ENCODE data around the gene CACNA1S.

CACNA1S gene

DNA sequence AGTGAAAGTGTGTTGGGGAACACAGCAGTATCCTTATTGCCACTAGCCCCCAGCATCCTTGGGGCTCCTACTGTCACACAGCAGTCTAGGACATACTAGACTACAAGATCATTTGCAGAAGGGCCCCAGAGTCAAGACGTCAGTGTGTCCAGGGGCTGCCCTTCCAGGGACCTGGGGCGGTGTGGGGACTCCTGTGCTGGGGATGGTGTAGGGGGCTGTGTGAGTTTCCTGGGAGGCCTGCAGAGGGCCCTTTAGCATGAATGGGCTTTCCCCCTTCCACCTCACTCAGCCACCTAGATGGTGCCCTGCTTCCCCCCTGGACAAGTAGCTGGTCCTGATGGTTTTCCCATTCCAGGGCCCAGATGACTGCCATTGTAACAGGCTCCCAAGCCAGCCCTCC, 71.2 kb downstream of the CACNA1S start:
- no peak overlapping the region for H3K27ac ChIP-seq
- H3K9me3 ChIP-seq (ENCODE audit: severe bottlenecking), result no peaks in the 10 kb centered on the region
- H3K27me3 ChIP-seq (ENCODE audit: insufficient read depth, low read depth, severe bottlenecking), result no peaks in the 10 kb centered on the region
- H3K4me3 ChIP-seq (ENCODE audit: low read depth, low read length), result no peak overlapping the region
- 0 out of 2 replicates have a peak, but pooled peaks have one; percentile 18 for TF ChIP-seq CTCF (IDR thresholded peaks at IDR 0.05; ENCODE audit: low read depth, low read length)
- H3K36me3 ChIP-seq, result no peaks in the 10 kb centered on the region
- no peak for DNase-seq

GRCh38 chr1:201039876-201040275, 72.3 kb downstream of the CACNA1S start:
- Histone ChIP-seq H3K27ac (no peak overlapping the region), H3K9me3 (ENCODE audit: severe bottlenecking) (no peaks in the 10 kb centered on the region), H3K4me3 (ENCODE audit: low read depth, low read length) (no peak overlapping the region), H3K27me3 (ENCODE audit: insufficient read depth, low read depth, severe bottlenecking) (no peaks in the 10 kb centered on the region), H3K36me3 (no peaks in the 10 kb centered on the region)
- no peak for DNase-seq
- no peak for TF ChIP-seq CTCF (IDR thresholded peaks at IDR 0.05; ENCODE audit: low read depth, low read length)

- Histone ChIP-seq H3K27ac (no peak overlapping the region), H3K4me3 (ENCODE audit: low read depth, low read length) (no peak overlapping the region), H3K27me3 (ENCODE audit: insufficient read depth, low read depth, severe bottlenecking) (no peaks in the 10 kb centered on the region), H3K9me3 (ENCODE audit: severe bottlenecking) (no peaks in the 10 kb centered on the region), H3K36me3 (no peaks in the 10 kb centered on the region)
- DNase-seq, result no peak
- no peak for TF ChIP-seq CTCF (IDR thresholded peaks at IDR 0.05; ENCODE audit: low read depth, low read length)
These were observed 72.8 kb downstream of the CACNA1S start for GRCh38 chr1:201039418-201039817.

- TF ChIP-seq CTCF (IDR thresholded peaks at IDR 0.05; ENCODE audit: low read depth, low read length), result no peak
- Histone ChIP-seq H3K27ac (no peak overlapping the region), H3K36me3 (no peaks in the 10 kb centered on the region), H3K4me3 (ENCODE audit: low read depth, low read length) (no peak overlapping the region), H3K9me3 (ENCODE audit: severe bottlenecking) (peaks cover 4% of the 10 kb centered on the region), H3K27me3 (ENCODE audit: insufficient read depth, low read depth, severe bottlenecking) (no peaks in the 10 kb centered on the region)
- DNase-seq, result no peak
These were observed 73.9 kb downstream of the CACNA1S start for GRCh38 chr1:201038186-201038876.

- TF ChIP-seq CTCF (IDR thresholded peaks at IDR 0.05; ENCODE audit: low read depth, low read length), result no peak
- DNase-seq, result no peak
- H3K27ac ChIP-seq, result peak overlapping the region; percentile 3; the same call in 1 of the 2 replicates
- H3K36me3 ChIP-seq, result no peaks in the 10 kb centered on the region
- H3K27me3 ChIP-seq (ENCODE audit: insufficient read depth, low read depth, severe bottlenecking), result no peaks in the 10 kb centered on the region
- peaks cover 9% of the 10 kb centered on the region for H3K9me3 ChIP-seq (ENCODE audit: severe bottlenecking)
- H3K4me3 ChIP-seq (ENCODE audit: low read depth, low read length), result no peak overlapping the region
These were observed 75.9 kb downstream of the CACNA1S start for GRCh38 chr1:201036188-201036842.
